SU-DHL-6 (cell line): ENCODE measurements around the gene CEL.

Source experiments
- EZH2phosphoT487 ChIP-seq: fragments of 200-600 bp; sonication (generic), shearing (Covaris generic); conservative IDR thresholded peaks from 2 replicates; pipeline ENCODE4 v1.6.1; 2018; ENCODE audit warnings: mild to moderate bottlenecking, antibody characterized with exemption, low read length, moderate library complexity, mixed read lengths
- TF ChIP-seq, protein P1 (sequence below): fragments of 200-600 bp; sonication (generic); IDR thresholded peaks from one replicate; pipeline ENCODE4 v1.5.1; 2017; ENCODE audit warnings: antibody characterized with exemption, mild to moderate bottlenecking, low read length, moderate library complexity; ENCODE audit not compliant: insufficient read depth, poor library complexity, severe bottlenecking

DNA sequence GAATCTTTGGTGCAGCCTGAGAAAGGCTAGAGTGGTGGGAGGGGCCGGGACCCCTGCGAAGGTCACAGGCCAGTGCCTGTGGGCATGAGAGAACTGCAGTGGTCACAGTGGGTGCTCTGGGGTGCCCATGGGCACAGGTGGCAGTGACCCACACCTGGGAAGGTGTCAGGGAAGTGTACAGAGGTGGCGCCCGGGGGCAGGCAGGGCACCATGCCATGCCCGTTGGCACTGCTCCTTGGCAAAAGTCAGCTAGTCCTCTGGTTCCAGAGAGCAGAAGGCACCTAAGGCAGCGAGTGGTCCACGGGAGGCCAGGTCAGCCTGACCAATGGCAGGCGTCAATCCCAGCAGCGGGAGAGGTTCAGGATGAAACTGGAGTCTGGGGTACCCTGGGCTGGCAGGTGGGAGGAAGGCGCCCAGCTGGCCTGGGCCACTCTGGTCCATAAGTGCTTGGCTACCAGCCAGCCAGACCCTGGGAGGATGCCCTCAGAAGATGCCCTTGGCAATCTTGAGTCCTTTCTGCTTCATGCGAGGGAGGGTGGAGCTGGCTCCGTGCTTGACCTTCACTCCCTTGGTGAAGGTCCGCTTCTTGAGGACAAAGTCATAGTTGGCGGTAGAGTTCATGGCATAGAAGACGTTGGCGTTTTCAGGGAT, 36.4 kb downstream of the CEL start:
- TF ChIP-seq, protein P1, sequence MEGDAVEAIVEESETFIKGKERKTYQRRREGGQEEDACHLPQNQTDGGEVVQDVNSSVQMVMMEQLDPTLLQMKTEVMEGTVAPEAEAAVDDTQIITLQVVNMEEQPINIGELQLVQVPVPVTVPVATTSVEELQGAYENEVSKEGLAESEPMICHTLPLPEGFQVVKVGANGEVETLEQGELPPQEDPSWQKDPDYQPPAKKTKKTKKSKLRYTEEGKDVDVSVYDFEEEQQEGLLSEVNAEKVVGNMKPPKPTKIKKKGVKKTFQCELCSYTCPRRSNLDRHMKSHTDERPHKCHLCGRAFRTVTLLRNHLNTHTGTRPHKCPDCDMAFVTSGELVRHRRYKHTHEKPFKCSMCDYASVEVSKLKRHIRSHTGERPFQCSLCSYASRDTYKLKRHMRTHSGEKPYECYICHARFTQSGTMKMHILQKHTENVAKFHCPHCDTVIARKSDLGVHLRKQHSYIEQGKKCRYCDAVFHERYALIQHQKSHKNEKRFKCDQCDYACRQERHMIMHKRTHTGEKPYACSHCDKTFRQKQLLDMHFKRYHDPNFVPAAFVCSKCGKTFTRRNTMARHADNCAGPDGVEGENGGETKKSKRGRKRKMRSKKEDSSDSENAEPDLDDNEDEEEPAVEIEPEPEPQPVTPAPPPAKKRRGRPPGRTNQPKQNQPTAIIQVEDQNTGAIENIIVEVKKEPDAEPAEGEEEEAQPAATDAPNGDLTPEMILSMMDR: no peak
- TF ChIP-seq EZH2phosphoT487: no peak
